ENCODE data around the gene FAM216A.
A peak's percentile ranks its signal among the peaks of the same experiment; 100 is the strongest.
"Not testable (repeated sequence)": the region's sequence is repeated elsewhere in the genome, so short reads cannot be mapped to it uniquely, and the experiment has no call there.

FAM216A gene

DNA sequence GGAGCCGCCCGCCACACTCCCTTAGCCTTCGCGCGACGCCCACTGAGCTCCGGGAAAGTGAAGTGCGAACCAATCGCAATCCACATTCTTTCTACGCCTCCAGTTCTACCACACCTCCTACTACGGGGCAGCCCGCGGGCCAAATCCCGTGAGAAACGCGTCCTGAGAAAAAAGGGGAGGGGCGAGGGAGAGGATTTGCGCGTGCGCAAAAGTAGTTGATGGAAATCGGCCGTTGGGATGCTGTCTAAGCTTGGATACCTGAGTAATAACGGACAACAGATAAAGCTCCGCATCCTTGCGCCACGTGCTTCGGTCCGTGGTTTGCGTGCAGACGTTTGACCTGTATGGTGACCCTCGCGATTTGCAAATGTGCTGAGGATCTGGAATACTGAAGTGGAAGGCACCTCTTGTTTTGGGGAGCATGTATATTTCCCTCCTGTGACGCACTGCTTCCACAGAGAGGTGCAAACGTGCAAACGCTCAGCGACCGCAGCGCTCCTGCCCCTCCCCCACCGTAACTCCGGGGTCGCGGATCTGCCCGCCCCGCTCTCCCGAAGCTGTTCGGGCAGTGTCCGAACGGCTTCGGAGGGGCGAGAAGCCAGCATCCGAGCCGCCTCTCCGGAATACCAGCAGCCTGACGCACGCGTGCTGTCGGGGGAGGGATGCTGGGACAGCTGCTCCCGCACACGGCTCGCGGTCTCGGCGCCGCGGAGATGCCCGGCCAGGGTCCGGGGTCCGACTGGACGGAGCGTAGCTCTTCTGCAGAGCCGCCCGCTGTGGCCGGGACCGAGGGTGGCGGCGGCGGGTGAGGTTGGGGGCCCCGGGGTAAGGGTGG, at the start of gene FAM216A, which contains the start of gene GPN3:
Gene FAM216A (plus strand): TSS at position 632 of the 835 bp plus-strand sequence. CDS start 31 bp downstream, at position 663.
Gene GPN3 (minus strand): TSS at position 44 of the 835 bp plus-strand sequence. CDS start 54 bp downstream, outside the sequence.
- peak; percentile 98 for DNase-seq (ENCODE audit: low read depth)

- not testable (repeated sequence) for DNase-seq (ENCODE audit: low read depth)
These were observed 48.0 kb upstream of the FAM216A start for GRCh38 chr12:110420644-110421043.

- DNase-seq (ENCODE audit: low read depth), result no peak
These were observed 47.4 kb upstream of the FAM216A start for GRCh38 chr12:110421159-110421661.

- DNase-seq (ENCODE audit: low read depth), result no peak
These were observed 46.9 kb upstream of the FAM216A start for GRCh38 chr12:110421701-110422100.

GRCh38 chr12:110424237-110424636, 44.4 kb upstream of the FAM216A start:
- DNase-seq (ENCODE audit: low read depth), result peak; percentile 16

- DNase-seq (ENCODE audit: low read depth), result no peak
These were observed 42.2 kb upstream of the FAM216A start for GRCh38 chr12:110426406-110426805.

GRCh38 chr12:110429676-110430075, 39.0 kb upstream of the FAM216A start:
- DNase-seq (ENCODE audit: low read depth), result not testable (repeated sequence)

- no peak for DNase-seq (ENCODE audit: low read depth)
These were observed 36.6 kb upstream of the FAM216A start for GRCh38 chr12:110431957-110432587.

DNA sequence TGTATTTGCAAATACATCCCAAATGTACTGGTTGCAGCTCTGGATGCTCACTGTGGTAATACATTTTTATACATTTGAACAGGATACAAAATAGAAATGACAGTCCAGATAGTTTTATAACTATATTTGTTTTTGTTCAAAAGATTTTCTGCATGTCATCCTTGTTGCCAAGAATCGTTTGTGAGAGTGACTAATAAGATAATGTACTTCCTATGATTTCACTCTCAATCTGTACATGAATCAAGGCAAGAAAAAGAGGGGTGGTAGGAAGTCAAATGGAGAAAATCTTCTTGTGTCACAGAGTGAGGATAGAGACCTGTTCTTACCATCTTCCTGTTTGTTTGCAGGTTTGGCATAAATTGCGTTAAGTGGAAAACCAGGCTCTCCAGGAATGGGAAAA, 32.4 kb upstream of the FAM216A start:
- DNase-seq (ENCODE audit: low read depth), result peak; percentile 73

- no peak for DNase-seq (ENCODE audit: low read depth)
These were observed 24.2 kb upstream of the FAM216A start for GRCh38 chr12:110444455-110444854.

- peak; percentile 95 for DNase-seq (ENCODE audit: low read depth)
These were observed 18.7 kb upstream of the FAM216A start, which contains the start of gene ARPC3 for GRCh38 chr12:110449799-110450497. Gene ARPC3 (minus strand): TSS chr12:110450337. CDS start chr12:110450260, 77 bp downstream.

DNA sequence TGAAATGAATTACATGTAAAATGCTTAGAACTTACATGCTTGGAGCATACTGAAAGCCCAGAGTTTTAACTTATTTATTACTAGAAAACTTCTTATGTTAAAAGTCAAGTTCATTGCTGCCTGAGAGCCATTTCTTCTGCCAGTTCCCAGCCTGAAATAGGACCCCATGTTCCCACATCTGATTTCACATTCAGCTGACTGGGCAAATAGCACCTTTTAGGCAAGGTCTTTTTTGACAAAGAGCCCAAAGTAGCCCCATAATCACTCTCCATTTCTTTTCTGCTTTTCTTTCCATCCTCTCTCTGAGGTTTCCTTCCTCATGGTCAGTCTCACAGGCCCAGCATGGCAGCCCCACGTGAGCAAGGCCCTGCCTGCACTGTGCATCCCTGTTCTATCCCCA, 17.4 kb upstream of the FAM216A start:
- no peak for DNase-seq (ENCODE audit: low read depth)

DNA sequence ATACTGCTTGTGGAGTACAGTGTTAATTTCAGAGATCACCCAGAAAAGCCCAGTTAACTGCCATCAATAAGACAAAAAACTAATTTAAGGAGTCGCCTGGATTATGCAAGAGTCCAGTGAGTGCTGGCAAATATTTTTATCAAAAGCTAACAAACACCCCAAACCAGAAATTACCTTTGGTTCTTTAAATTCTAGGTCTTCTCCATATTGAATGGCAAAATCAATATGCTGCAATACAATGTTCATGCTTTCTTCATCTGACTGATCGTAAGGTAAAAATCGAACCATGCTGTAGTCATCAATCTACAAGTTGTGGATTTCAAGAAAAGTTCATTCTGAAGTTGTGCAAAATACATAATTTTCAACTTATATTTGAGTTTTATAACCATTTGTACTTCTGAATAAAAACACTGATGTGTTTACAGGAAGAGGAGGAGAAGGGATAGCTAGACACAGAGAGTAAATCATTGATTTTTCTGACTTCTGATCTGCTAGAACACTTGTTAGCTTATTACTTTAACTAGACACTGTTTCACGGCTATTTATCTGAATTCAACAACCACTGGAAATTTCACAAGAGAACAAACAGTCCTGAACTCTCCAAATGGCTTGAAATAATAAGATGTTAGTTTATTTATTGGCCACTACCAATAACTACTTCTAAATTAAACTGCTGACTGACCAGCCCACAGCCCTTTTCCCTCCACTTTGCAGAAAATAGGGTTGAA, 14.9 kb upstream of the FAM216A start:
- no peak for DNase-seq (ENCODE audit: low read depth)

DNA sequence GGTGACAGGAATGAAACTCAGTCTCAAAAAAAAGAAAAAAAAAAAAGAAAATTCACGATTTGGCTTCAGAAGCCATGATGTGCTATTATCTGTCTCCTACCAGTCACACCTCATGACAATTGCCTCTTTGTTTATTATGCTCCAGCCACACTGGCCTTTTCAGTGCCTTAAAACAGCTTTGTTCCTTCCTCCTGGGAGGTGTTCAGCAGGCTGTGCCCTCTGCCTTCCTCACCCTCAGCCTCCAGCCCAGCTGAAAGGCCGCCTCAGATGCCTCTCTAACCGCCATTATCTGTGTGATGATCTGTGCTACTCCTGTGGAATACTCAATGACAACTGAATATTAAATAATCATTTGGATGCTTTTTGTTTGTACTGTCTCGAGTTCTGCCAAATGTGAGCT, 9.9 kb upstream of the FAM216A start:
- no peak for DNase-seq (ENCODE audit: low read depth)

GRCh38 chr12:110461189-110461588, 7.5 kb upstream of the FAM216A start:
- DNase-seq (ENCODE audit: low read depth), result not testable (repeated sequence)

GRCh38 chr12:110465024-110465423, 3.6 kb upstream of the FAM216A start:
- no peak for DNase-seq (ENCODE audit: low read depth)

- not testable (repeated sequence) for DNase-seq (ENCODE audit: low read depth)
These were observed 2.9 kb upstream of the FAM216A start for GRCh38 chr12:110465765-110466164.

- no peak for DNase-seq (ENCODE audit: low read depth)
These were observed 1.9 kb upstream of the FAM216A start for GRCh38 chr12:110466791-110467190.

GRCh38 chr12:110467847-110468213, 815 bp upstream of the FAM216A start:
- DNase-seq (ENCODE audit: low read depth), result no peak

DNA sequence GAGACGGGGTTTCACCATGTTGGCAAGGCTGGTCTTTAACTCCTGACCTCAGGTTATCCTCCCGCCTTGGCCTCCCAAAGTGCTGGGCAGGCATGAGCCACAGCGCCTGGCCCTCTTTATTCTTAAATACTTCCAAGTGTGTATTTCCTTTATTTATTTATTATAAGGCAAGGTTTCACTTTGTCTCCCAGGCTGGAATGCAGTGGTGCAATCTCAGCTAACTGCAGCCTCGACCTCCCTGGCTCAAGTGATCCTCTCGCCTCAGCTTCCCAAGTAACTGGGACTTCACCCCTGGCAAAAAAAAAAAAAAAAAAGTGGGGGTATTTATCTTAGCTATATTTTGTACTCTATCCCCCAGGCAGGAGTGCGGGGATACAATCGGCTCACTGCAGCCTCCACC, 6.8 kb downstream of the FAM216A start:
- peak; percentile 62 for DNase-seq (ENCODE audit: low read depth)

DNA sequence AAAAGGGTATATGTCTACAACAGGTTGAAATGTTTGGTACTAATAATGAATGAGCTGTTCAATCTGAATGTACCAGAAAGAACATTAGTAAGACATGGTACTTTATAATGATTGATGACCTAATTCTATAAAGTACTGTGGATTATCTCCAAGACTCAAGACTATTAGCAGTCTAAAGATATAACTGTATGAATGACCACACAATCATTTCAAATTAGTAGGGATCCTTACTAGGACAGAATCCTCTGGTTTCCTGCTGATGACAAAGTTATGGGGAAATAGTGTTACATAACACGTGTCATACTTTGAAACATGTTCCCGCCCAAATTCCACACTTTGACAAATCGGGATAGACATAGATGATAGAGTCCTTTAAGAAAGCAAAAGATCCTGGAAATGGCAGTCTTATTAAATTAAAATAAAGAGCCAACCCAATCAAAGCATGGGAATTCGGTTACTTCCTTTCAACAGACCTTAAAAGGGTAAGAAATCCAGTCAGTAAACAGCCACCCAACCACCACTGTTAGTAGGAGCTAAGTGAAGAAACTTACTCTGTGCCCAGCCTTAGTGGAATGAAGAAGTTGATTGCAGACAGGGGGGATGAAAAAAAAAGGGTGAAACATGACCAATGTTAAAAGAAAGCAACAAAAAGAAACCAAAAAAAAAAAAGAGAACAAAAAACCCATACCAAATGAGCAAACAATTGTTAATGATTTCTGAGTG, 30.5 kb downstream of the FAM216A start:
- DNase-seq (ENCODE audit: low read depth), result peak; percentile 57

Measured in iris pigment epithelial cell (primary cell).